GM20431 (cell line): ENCODE measurements around the gene DAD1.

ENCODE experiments used
- in situ Hi-C: fragments of 300-500 bp; cut with MseI, MboI; formaldehyde crosslinking; loops from one replicate; pipeline ENCODE4 v1.15.0; 2020; ENCODE audit warnings: low sequenced_read_pairs; ENCODE audit not compliant: unreplicated experiment

DAD1 gene

DNA sequence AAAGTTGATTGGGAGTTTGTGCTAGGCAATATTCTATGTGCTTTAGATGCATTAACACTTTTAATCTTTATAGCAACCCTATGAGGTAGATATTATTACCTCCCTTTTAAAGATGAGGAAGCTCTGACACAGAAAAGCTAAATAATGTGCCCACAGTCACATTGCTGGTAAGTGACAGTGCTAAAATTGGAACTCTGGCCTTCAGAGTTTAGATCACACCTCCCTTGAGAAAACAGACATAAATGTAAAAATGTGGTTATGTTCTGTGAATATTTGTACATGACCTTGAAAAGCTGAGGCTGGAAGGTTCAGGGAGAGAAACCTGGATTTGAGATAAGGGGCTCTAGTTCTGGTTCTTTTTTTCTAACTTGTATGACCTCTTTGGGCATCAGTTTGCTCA is 11.0 kb upstream of the DAD1 start:
- in situ Hi-C loops = no loop called here

- in situ Hi-C loops = loop anchor here (25.0 kb wide), 1 partner anchor 263 kb away; the partner anchor contains the start of gene LRP10
Measured at GRCh38 chr14:22599349-22599748, 10.3 kb upstream of the DAD1 start.

- in situ Hi-C loops = loop anchor here (25.0 kb wide), 1 partner anchor 263 kb away; the partner anchor contains the start of gene LRP10
Measured at GRCh38 chr14:22598896-22599244, 9.8 kb upstream of the DAD1 start.

GRCh38 chr14:22598099-22598895 is 9.3 kb upstream of the DAD1 start, which contains the start of gene ABHD4:
TSS of gene ABHD4 (plus strand) at chr14:22598300. CDS start at chr14:22598307, 7 bp downstream.
- in situ Hi-C loops = loop anchor here (25.0 kb wide), 1 partner anchor 264 kb away; the partner anchor contains the start of gene LRP10

GRCh38 chr14:22597771-22598098 is 8.7 kb upstream of the DAD1 start:
- in situ Hi-C loops = loop anchor here (25.0 kb wide), 1 partner anchor 265 kb away; the partner anchor contains the start of gene LRP10

DNA sequence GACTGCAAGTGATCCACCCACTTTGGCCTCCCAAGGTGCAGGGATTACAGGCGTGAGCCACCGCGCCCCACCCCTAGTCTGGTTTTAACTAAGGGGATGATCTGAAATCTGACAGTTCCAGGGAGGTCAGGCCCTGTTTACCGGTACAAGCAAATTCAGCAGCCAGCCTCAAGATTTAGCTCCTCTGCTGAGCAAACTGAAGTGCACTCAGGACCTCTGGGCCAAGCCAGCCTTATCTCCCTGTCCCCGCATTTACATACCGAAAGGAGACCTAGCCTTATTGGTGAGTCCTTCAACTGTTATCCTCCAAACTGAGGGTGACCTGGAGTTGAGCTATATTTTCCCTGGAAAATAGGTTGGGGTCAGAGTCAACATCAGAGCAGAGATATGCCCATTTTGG is 8.2 kb upstream of the DAD1 start:
- in situ Hi-C loops = loop anchor here (25.0 kb wide), 1 partner anchor 265 kb away; the partner anchor contains the start of gene LRP10

GRCh38 chr14:22596354-22596879 is 7.4 kb upstream of the DAD1 start:
- in situ Hi-C loops = loop anchor here (25.0 kb wide), 1 partner anchor 266 kb away; the partner anchor contains the start of gene LRP10

DNA sequence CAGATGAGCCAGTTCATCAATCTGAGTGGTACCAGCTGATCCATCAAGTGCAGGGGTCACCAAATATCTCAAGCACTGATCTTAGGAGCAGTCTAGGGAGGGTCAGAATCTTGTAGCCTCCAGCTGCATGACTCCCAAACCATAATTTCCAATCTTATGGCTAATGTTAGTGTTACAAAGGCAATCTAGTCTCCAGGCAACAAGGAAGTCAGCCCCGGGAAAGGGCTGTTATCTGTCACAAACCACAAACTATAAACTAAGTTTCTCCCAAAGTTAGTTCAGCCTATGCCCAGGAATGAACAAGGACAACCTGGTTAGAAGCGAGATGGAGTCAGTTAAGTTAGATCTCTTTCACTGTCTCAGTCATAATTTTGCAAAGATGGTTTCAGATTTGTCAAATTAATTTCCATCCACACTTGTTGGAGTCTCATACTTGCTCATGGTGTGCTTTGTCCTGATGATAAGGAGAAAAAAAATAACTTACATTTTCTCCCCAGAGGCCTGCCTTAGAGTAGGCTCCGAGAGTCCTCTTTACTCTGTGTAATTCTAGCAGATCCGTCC is 5.2 kb upstream of the DAD1 start:
- in situ Hi-C loops = loop anchor here (25.0 kb wide), 1 partner anchor 268 kb away; the partner anchor contains the start of gene LRP10

DNA sequence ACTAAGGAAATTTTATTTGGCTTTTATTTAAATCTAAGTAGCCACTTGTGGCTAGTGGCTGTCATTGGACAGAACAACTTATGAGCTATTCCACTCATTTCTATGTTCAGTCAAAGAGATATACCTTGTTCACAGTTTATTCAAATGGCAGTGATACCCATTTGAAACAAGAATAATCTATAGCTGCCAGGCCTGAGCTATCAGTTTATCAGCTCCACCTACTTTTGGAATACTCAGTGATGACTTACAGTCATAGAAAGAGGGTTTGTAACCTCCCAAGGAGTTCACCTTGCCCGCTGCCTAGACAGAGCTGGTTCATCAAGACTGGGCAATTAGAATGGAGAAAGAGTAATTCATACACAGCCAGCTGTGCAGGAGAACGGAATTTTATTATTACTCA is 4.6 kb upstream of the DAD1 start:
- in situ Hi-C loops = loop anchor here (25.0 kb wide), 1 partner anchor 269 kb away; the partner anchor contains the start of gene LRP10

DNA sequence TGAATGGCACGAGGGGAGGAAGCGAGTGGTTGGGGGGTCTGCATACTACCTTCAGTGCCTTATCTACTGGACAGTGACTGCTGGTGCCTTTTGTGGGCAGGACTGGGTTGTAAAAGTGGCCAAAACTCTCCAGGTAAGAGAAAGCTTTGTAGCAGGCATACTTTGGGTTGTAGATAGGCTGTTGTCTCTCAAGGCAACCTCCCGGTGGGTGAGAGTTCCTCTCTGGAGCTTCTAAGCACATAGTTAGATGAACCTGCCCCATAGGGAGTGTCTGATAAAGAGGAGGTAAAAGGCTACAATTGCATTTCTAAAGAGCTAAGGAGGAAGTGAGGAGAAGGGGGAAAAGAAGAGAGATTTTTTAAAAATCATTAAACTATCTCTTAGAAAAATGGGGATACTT is 4.2 kb upstream of the DAD1 start:
- in situ Hi-C loops = loop anchor here (25.0 kb wide), 1 partner anchor 269 kb away; the partner anchor contains the start of gene LRP10

- in situ Hi-C loops = loop anchor here (25.0 kb wide), 1 partner anchor 274 kb away; the partner anchor contains the start of gene LRP10
Measured at GRCh38 chr14:22588526-22589095, 413 bp downstream of the DAD1 start.

DNA sequence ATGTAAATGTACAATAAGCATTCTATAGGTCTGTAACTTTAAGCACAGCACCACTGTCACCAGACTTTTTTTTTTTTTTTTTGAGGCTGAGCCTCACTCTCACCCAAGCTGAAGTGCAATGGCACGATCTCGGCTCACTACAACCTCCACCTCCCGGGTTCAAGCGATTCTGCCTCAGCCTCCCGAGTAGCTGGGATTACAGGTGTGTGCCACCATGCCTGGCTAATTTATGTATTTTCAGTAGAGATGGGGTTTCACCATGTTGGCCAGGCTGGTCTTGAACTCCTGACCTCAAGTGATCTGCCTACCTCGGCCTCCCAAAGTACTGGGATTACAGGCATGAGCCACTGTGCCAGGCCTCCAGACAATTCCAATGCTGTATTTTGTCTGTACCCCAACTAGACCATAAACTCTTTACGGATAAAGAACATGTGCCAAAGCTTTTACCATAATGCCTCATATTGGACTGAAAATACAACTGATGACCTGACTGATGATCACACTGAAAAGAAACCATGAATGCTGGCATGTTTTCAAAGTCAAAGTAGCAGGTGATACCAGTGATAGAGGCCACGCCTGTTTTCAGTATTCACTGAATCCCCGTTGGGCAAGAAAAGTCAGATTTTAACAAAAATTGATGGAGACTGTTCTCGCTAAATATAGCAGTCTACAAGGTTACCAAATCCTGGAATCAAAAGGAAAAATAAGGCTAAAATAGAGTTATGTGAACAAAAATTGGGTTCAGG is 1.2 kb downstream of the DAD1 start:
- in situ Hi-C loops = loop anchor here (25.0 kb wide), 1 partner anchor 274 kb away; the partner anchor contains the start of gene LRP10

GRCh38 chr14:22587247-22587646 is 1.8 kb downstream of the DAD1 start:
- in situ Hi-C loops = loop anchor here (25.0 kb wide), 1 partner anchor 275 kb away; the partner anchor contains the start of gene LRP10

DNA sequence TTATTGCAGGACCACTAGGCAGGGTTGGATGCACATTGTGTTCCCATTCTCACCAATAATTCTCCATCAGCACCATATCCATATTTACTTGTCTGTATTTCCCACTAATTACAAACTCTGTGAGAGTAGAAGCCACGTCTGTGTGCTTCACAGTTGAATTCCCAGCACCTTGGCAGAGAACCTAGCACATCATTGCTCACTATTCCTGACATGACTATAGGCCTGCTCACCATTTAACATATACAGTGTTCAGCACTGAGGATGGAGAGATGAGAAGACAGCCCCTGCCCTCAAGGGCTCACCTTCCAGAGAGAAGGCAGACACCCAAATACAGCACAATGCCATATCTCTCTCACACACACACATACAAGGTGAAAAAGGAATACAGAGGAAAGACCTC is 5.0 kb downstream of the DAD1 start:
- in situ Hi-C loops = loop anchor here (25.0 kb wide), 1 partner anchor 278 kb away; the partner anchor contains the start of gene LRP10

- in situ Hi-C loops = loop anchor here (25.0 kb wide), 1 partner anchor 282 kb away; the partner anchor contains the start of gene LRP10
Measured at GRCh38 chr14:22580625-22581024, 8.4 kb downstream of the DAD1 start.

DNA sequence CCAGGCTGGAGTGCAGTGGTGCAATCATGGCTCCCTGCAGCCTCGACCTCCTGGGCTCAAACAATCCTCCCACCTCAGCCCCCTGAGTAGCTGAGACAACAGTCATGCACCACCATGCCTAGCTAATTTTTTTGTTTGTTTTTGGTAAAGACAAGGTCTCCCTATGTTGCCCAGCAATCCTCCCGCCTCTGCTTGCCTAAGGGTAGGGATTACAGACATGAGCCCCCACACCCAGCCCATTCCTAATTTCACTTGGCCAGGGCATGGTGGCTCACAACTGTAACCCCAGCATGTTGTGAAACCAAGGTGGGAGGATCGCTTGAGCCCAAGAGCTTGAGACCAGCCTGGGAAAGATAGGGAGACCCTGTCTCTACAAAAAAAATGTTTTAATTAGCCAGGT is 9.1 kb downstream of the DAD1 start:
- in situ Hi-C loops = loop anchor here (10.0 to 25.0 kb wide), 2 partner anchors 75 to 282 kb away; partner anchors contain the start of gene LRP10

- in situ Hi-C loops = loop anchor here (10.0 to 25.0 kb wide), 2 partner anchors 76 to 283 kb away; partner anchors contain the start of gene LRP10
Measured at GRCh38 chr14:22579236-22579635, 9.8 kb downstream of the DAD1 start.

- in situ Hi-C loops = loop anchor here (10.0 to 25.0 kb wide), 2 partner anchors 77 to 285 kb away; partner anchors contain the start of gene LRP10
Measured at GRCh38 chr14:22577334-22577908, 11.6 kb downstream of the DAD1 start.

- in situ Hi-C loops = loop anchor here (10.0 to 25.0 kb wide), 2 partner anchors 81 to 187 kb away; no protein-coding TSS in a partner anchor
Measured at GRCh38 chr14:22573804-22574203, 15.2 kb downstream of the DAD1 start.
